Measurements from ENCODE around the gene UQCRFS1.

DNA sequence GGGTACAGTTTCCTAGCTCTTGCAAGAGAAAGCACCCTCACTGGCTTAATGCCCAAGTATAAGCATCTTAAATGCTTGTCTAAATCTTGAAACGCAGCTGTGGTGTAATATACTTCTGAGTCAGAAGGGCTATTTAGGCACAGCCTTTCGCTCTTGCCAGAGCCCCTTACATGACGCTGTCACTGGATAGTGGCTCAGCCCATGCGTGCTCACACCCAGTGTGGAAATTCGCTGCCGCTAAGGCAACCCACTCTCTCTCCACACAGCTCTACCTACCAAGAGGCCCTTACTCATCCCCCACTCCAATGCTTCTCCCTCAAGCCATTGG, 24.0 kb downstream of the UQCRFS1 start:
- TF ChIP-seq, protein P1, sequence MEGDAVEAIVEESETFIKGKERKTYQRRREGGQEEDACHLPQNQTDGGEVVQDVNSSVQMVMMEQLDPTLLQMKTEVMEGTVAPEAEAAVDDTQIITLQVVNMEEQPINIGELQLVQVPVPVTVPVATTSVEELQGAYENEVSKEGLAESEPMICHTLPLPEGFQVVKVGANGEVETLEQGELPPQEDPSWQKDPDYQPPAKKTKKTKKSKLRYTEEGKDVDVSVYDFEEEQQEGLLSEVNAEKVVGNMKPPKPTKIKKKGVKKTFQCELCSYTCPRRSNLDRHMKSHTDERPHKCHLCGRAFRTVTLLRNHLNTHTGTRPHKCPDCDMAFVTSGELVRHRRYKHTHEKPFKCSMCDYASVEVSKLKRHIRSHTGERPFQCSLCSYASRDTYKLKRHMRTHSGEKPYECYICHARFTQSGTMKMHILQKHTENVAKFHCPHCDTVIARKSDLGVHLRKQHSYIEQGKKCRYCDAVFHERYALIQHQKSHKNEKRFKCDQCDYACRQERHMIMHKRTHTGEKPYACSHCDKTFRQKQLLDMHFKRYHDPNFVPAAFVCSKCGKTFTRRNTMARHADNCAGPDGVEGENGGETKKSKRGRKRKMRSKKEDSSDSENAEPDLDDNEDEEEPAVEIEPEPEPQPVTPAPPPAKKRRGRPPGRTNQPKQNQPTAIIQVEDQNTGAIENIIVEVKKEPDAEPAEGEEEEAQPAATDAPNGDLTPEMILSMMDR (IDR thresholded peaks at IDR 0.05), result no peak
- TF ChIP-seq EZH2 (IDR thresholded peaks at IDR 0.05), result no peak
- no peak for TF ChIP-seq EZH2phosphoT487 (IDR thresholded peaks at IDR 0.05)
